ENCODE results near the gene CAMK1D.

DNA sequence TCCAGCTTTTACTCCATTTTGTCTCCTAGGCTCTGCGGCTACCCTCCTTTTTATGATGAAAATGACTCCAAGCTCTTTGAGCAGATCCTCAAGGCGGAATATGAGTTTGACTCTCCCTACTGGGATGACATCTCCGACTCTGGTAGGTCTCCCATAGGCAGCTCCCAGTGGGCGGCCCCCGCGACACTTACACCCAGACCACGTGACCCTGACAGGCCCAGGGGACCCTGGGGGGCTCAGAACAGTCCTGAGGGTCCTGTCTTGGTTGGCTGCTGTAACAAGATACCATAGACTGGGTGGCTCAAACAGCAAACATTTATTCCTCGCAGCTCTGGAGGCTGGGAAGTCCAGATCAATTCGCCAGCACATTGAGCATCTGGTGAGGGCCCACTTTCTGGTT is 464.8 kb downstream of the CAMK1D start:
- TF ChIP-seq, protein P1, sequence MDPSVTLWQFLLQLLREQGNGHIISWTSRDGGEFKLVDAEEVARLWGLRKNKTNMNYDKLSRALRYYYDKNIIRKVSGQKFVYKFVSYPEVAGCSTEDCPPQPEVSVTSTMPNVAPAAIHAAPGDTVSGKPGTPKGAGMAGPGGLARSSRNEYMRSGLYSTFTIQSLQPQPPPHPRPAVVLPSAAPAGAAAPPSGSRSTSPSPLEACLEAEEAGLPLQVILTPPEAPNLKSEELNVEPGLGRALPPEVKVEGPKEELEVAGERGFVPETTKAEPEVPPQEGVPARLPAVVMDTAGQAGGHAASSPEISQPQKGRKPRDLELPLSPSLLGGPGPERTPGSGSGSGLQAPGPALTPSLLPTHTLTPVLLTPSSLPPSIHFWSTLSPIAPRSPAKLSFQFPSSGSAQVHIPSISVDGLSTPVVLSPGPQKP (IDR thresholded peaks at IDR 0.05; ENCODE audit: low read depth, low read length): no peak
- TF ChIP-seq REST (IDR thresholded peaks at IDR 0.05): no peak
- TF ChIP-seq, protein P2, sequence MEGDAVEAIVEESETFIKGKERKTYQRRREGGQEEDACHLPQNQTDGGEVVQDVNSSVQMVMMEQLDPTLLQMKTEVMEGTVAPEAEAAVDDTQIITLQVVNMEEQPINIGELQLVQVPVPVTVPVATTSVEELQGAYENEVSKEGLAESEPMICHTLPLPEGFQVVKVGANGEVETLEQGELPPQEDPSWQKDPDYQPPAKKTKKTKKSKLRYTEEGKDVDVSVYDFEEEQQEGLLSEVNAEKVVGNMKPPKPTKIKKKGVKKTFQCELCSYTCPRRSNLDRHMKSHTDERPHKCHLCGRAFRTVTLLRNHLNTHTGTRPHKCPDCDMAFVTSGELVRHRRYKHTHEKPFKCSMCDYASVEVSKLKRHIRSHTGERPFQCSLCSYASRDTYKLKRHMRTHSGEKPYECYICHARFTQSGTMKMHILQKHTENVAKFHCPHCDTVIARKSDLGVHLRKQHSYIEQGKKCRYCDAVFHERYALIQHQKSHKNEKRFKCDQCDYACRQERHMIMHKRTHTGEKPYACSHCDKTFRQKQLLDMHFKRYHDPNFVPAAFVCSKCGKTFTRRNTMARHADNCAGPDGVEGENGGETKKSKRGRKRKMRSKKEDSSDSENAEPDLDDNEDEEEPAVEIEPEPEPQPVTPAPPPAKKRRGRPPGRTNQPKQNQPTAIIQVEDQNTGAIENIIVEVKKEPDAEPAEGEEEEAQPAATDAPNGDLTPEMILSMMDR (IDR thresholded peaks at IDR 0.05): no peak
- TF ChIP-seq CBX2 (IDR thresholded peaks at IDR 0.05; ENCODE audit: borderline replicate concordance, low read depth): no peak
- TF ChIP-seq HMGXB4 (CRISPR knock-in tag; IDR thresholded peaks at IDR 0.05; ENCODE audit: borderline replicate concordance): no peak
- no peak for TF ChIP-seq RCOR1 (IDR thresholded peaks at IDR 0.05; ENCODE audit: low read depth, low read length)
- TF ChIP-seq FOSL2 (IDR thresholded peaks at IDR 0.05): no peak
- no peak for TF ChIP-seq FOSL2 (CRISPR knock-in tag; IDR thresholded peaks at IDR 0.05)
- no peak for TF ChIP-seq HOXA7 (CRISPR knock-in tag; IDR thresholded peaks at IDR 0.05)
- TF ChIP-seq BHLHE40 (IDR thresholded peaks at IDR 0.05; ENCODE audit: low read depth, low read length): no peak
- no peak for TF ChIP-seq POLR2A (IDR thresholded peaks at IDR 0.05; ENCODE audit: low read length)
- no peak for TF ChIP-seq E2F6 (IDR thresholded peaks at IDR 0.05; ENCODE audit: borderline replicate concordance, low read depth)
- TF ChIP-seq MAFK (IDR thresholded peaks at IDR 0.05; ENCODE audit: partially characterized antibody): no peak
